Astrocyte (in vitro differentiated cells and primary cell): ENCODE data around the gene RPS6KA2. TPM values are rescaled to one million over a fixed set of nuclear protein-coding genes. Genes with fewer than 3 reads are reported as not detected.

Experiments used
- DNase-seq: peaks from one replicate; pipeline ENCODE4 v3.0.0-alpha.2; 2010; ENCODE audit warnings: low read depth
- FAIRE-seq: peaks from 2 replicates; lab custom pipeline; 2011; peaks lifted over from hg19 to GRCh38; lab: Jason Lieb, UNC
- H2AFZ ChIP-seq: 2 replicates; pipeline ENCODE4 v1.6.0; 2012; ENCODE audit warnings: low read depth, low read length, inconsistent platforms
- H3K27ac ChIP-seq: 2 replicates; pipeline ENCODE4 v1.5.1; 2011; ENCODE audit warnings: low read depth, low read length, inconsistent platforms
- H3K27me3 ChIP-seq: 2 replicates; pipeline ENCODE4 v1.6.0; 2011; ENCODE audit warnings: low read length, inconsistent platforms; ENCODE audit not compliant: insufficient read depth
- H3K36me3 ChIP-seq: 2 replicates; pipeline ENCODE4 v1.5.1; 2011; ENCODE audit warnings: low read length, inconsistent platforms; ENCODE audit not compliant: insufficient read depth
- H3K4me1 ChIP-seq: 2 replicates; pipeline ENCODE4 v1.5.1; 2011; ENCODE audit warnings: low read length, inconsistent platforms; ENCODE audit not compliant: insufficient read depth
- H3K4me2 ChIP-seq: 2 replicates; pipeline ENCODE4 v1.6.0; 2012; ENCODE audit warnings: low read length, inconsistent platforms
- H3K4me3 ChIP-seq: 2 replicates; pipeline ENCODE4 v1.5.1; 2011; ENCODE audit warnings: low read depth, mild to moderate bottlenecking, low read length, inconsistent platforms; ENCODE audit not compliant: insufficient read depth
- H3K79me2 ChIP-seq: 2 replicates; pipeline ENCODE4 v1.6.0; 2012; ENCODE audit warnings: mild to moderate bottlenecking, low read length, inconsistent platforms; ENCODE audit not compliant: insufficient read depth
- H3K9ac ChIP-seq: 2 replicates; pipeline ENCODE4 v1.6.0; 2012; ENCODE audit warnings: mild to moderate bottlenecking, low read length, inconsistent platforms
- H3K9me3 ChIP-seq: 2 replicates; pipeline ENCODE4 v1.5.1; 2012; ENCODE audit warnings: low read depth, mild to moderate bottlenecking, low read length, inconsistent platforms; ENCODE audit not compliant: insufficient read depth
- H4K20me1 ChIP-seq: 2 replicates; pipeline ENCODE4 v1.6.0; 2012; ENCODE audit warnings: low read length, inconsistent platforms; ENCODE audit not compliant: insufficient read depth
- H3K27ac Mint-ChIP-seq: one replicate; pipeline ENCODE4 v1.8.0; 2021; ENCODE audit warnings: mild to moderate bottlenecking, mixed read lengths; ENCODE audit not compliant: unreplicated experiment
- H3K27me3 Mint-ChIP-seq: one replicate; pipeline ENCODE4 v1.8.0; 2021; ENCODE audit warnings: low read depth, mixed read lengths; ENCODE audit not compliant: unreplicated experiment
- H3K36me3 Mint-ChIP-seq: one replicate; pipeline ENCODE4 v1.8.0; 2021; ENCODE audit warnings: low read depth, mixed read lengths; ENCODE audit not compliant: unreplicated experiment
- H3K4me1 Mint-ChIP-seq: one replicate; pipeline ENCODE4 v1.8.0; 2021; ENCODE audit warnings: low read depth, mixed read lengths; ENCODE audit not compliant: unreplicated experiment
- H3K4me3 Mint-ChIP-seq: one replicate; pipeline ENCODE4 v1.8.0; 2021; ENCODE audit warnings: mild to moderate bottlenecking, moderate library complexity, mixed read lengths; ENCODE audit not compliant: unreplicated experiment
- H3K9me3 Mint-ChIP-seq: one replicate; pipeline ENCODE4 v1.8.0; 2021; ENCODE audit warnings: mild to moderate bottlenecking, mixed read lengths; ENCODE audit not compliant: unreplicated experiment
- EZH2 ChIP-seq: IDR thresholded peaks from 2 replicates; pipeline ENCODE4 v1.6.1; 2012; ENCODE audit warnings: mild to moderate bottlenecking, low read length, inconsistent platforms; ENCODE audit not compliant: insufficient read depth
- total RNA-seq: library from RNA; stranded (reverse); gene quantifications from 2 replicates; pipeline ENCODE4 v1.2.1, GENCODE V29; 2021
- TF ChIP-seq, protein P1 (sequence below): IDR thresholded peaks from 2 replicates; pipeline ENCODE4 v1.5.1; 2011; ENCODE audit warnings: low read depth, mild to moderate bottlenecking, inconsistent platforms, low read length, moderate library complexity; ENCODE audit not compliant: insufficient read depth

Gene RPS6KA2
- total RNA-seq, 1 donor from 2014 or later, result 33.5 TPM

DNA sequence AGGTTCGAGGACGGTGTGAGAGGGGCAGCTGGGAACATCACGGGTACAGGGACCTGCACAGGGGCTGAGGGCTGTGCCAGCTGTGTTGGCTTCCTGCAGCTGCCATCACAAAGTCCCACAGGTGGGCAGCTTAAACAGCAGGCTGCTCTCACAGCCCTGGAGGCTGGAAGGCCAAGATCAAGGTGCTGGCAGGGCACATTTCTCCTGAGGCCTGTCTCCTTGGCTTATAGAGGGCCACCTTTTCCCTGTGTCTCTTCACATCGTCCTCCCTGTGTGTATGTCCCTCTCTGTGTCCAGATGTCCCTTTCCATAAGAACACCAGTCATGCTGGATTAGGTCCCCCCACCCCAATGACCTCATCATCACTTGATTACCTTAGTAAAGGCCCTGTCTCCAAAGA is 229.2 kb downstream of the RPS6KA2 start:
- H3K36me3 ChIP-seq, result no peaks in the 10 kb centered on the region
- H3K9me3 ChIP-seq, result peaks cover 5% of the 10 kb centered on the region
- H3K27me3 Mint-ChIP-seq, result peaks cover 30% of the 10 kb centered on the region
- no peak overlapping the region for H3K4me3 Mint-ChIP-seq
- H3K9me3 Mint-ChIP-seq, result peaks cover 5% of the 10 kb centered on the region
- H3K27ac ChIP-seq, result no peak overlapping the region
- H3K36me3 Mint-ChIP-seq, result no peaks in the 10 kb centered on the region
- no peak overlapping the region for H2AFZ ChIP-seq
- H3K4me1 Mint-ChIP-seq, result peaks cover 1% of the 10 kb centered on the region
- H4K20me1 ChIP-seq, result no peaks in the 10 kb centered on the region
- peaks cover 6% of the 10 kb centered on the region for H3K27me3 ChIP-seq
- H3K4me1 ChIP-seq, result no peaks in the 10 kb centered on the region
- no peak overlapping the region for H3K9ac ChIP-seq
- FAIRE-seq (no peak), DNase-seq (no peak)
- H3K79me2 ChIP-seq, result no peaks in the 10 kb centered on the region
- H3K4me2 ChIP-seq, result no peak overlapping the region
- H3K27ac Mint-ChIP-seq, result no peak overlapping the region
- H3K4me3 ChIP-seq, result no peak overlapping the region
- no peak for TF ChIP-seq EZH2
- TF ChIP-seq, protein P1, sequence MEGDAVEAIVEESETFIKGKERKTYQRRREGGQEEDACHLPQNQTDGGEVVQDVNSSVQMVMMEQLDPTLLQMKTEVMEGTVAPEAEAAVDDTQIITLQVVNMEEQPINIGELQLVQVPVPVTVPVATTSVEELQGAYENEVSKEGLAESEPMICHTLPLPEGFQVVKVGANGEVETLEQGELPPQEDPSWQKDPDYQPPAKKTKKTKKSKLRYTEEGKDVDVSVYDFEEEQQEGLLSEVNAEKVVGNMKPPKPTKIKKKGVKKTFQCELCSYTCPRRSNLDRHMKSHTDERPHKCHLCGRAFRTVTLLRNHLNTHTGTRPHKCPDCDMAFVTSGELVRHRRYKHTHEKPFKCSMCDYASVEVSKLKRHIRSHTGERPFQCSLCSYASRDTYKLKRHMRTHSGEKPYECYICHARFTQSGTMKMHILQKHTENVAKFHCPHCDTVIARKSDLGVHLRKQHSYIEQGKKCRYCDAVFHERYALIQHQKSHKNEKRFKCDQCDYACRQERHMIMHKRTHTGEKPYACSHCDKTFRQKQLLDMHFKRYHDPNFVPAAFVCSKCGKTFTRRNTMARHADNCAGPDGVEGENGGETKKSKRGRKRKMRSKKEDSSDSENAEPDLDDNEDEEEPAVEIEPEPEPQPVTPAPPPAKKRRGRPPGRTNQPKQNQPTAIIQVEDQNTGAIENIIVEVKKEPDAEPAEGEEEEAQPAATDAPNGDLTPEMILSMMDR, result no peak

DNA sequence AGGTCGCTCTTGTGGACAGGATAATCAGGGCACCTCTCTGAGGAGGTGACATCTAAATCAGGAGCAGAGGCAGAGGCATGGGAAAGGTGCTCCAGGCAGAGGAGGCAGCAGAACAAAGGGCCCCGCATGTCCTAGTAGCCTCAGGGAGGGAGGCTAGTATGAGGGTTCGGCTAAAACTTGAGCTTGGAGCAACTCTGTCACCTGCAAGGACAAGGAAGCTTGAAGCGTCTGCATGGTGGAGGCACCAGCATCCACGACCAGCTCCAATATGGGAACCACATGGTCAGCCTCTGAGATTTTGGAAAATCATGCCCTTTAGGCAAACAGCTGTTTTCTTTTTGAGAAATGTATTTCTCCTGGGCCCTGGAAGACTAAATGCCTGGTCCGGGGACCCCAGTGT is 231.3 kb downstream of the RPS6KA2 start:
- Mint-ChIP-seq H3K27me3 (peaks cover 35% of the 10 kb centered on the region), H3K9me3 (peaks cover 5% of the 10 kb centered on the region), H3K4me1 (no peaks in the 10 kb centered on the region), H3K4me3 (no peak overlapping the region), H3K27ac (no peak overlapping the region), H3K36me3 (no peaks in the 10 kb centered on the region)
- DNase-seq, result no peak
- no peak overlapping the region for H3K4me2 ChIP-seq
- TF ChIP-seq EZH2, result no peak
- TF ChIP-seq, protein P1, result no peak
- no peaks in the 10 kb centered on the region for H3K4me1 ChIP-seq
- H3K79me2 ChIP-seq, result no peaks in the 10 kb centered on the region
- H3K27me3 ChIP-seq, result peaks cover 13% of the 10 kb centered on the region
- H4K20me1 ChIP-seq, result no peaks in the 10 kb centered on the region
- FAIRE-seq, result no peak
- no peak overlapping the region for H3K9ac ChIP-seq
- no peaks in the 10 kb centered on the region for H3K36me3 ChIP-seq
- H3K4me3 ChIP-seq, result no peak overlapping the region
- H2AFZ ChIP-seq, result no peak overlapping the region
- H3K9me3 ChIP-seq, result peaks cover 5% of the 10 kb centered on the region
- H3K27ac ChIP-seq, result no peak overlapping the region

DNA sequence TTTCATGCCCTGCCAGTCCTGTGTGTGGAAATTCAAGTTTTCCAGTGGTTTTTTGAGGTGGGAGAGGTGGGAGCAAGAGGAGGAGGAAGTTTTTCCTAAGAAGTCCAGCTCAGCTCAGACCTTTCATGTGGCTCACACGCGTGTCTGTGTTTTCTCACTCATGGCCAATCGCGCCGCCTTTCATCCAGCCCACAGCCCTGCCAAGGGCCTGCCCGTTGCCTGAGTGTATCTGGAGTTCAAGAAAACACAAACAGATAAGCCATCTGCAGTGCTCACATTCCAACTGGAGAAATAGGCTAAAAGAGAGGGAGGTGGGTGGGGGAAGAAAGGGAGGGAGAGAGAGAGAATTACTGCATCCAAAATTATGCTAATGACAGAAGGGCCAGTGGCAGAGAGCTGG is 231.7 kb downstream of the RPS6KA2 start:
- Histone ChIP-seq H3K4me3 (no peak overlapping the region), H3K9me3 (peaks cover 5% of the 10 kb centered on the region), H3K9ac (no peak overlapping the region), H3K79me2 (no peaks in the 10 kb centered on the region), H3K4me2 (no peak overlapping the region), H3K27me3 (peaks cover 14% of the 10 kb centered on the region), H3K27ac (no peak overlapping the region), H4K20me1 (no peaks in the 10 kb centered on the region), H3K4me1 (no peaks in the 10 kb centered on the region), H2AFZ (no peak overlapping the region), H3K36me3 (no peaks in the 10 kb centered on the region)
- H3K9me3 Mint-ChIP-seq, result peaks cover 5% of the 10 kb centered on the region
- DNase-seq, result no peak
- no peak overlapping the region for H3K27ac Mint-ChIP-seq
- TF ChIP-seq EZH2, result no peak
- TF ChIP-seq, protein P1, result no peak
- no peak for FAIRE-seq
- H3K4me3 Mint-ChIP-seq, result no peak overlapping the region
- peaks cover 39% of the 10 kb centered on the region for H3K27me3 Mint-ChIP-seq
- no peaks in the 10 kb centered on the region for H3K4me1 Mint-ChIP-seq
- no peaks in the 10 kb centered on the region for H3K36me3 Mint-ChIP-seq
